Stomach (tissue), 4 donors: ENCODE measurements around the gene SPI1.

Experiments used
- CTCF ChIP-seq, 7 experiments: fragments of 450-650 bp in 4 of 7; fragments of 200-600 bp in 3 of 7; sonication (generic) in 3 of 7; IDR thresholded peaks; one replicate each; pipeline ENCODE4 v1.5.1; 2016 to 2019; ENCODE audit warnings: antibody characterized with exemption in 7 of 7, control low read depth in 2 of 7, mild to moderate bottlenecking in 1 of 7
- POLR2A ChIP-seq, 4 donors: fragments of 450-650 bp; IDR thresholded peaks; one replicate each; pipeline ENCODE4 v1.6.1; 2016; ENCODE audit warnings: antibody characterized with exemption in 4 of 4, control low read depth in 2 of 4, mild to moderate bottlenecking in 1 of 4, moderate library complexity in 1 of 4
- POLR2AphosphoS5 ChIP-seq, 3 donors: sonication (generic); formaldehyde crosslinking; IDR thresholded peaks; one replicate each; pipeline ENCODE4 v1.6.1; 2016; ENCODE audit warnings: antibody characterized with exemption in 3 of 3

- no peak for TF ChIP-seq CTCF (IDR thresholded peaks at IDR 0.05)
- TF ChIP-seq POLR2A (IDR thresholded peaks at IDR 0.05) = no peak
- TF ChIP-seq POLR2AphosphoS5 (IDR thresholded peaks at IDR 0.05) = no peak
These were observed 8.7 kb downstream of the SPI1 start for GRCh38 chr11:47369676-47370075.
